Sigmoid colon (tissue), 4 donors: Measurements from ENCODE around the gene CHCHD2.

Experiments used
- EP300 ChIP-seq, 4 donors: sonication (generic); formaldehyde crosslinking; IDR thresholded peaks; one replicate each; pipeline ENCODE4 v1.6.1; 2017; ENCODE audit warnings: antibody characterized with exemption in 4 of 4
- POLR2A ChIP-seq, 2 donors: fragments of 450-650 bp; IDR thresholded peaks; one replicate each; pipeline ENCODE4 v1.6.1; 2016; ENCODE audit warnings: antibody characterized with exemption in 2 of 2, mild to moderate bottlenecking in 2 of 2, moderate library complexity in 2 of 2
- POLR2AphosphoS5 ChIP-seq, 4 donors: sonication (generic); formaldehyde crosslinking; IDR thresholded peaks; one replicate each; pipeline ENCODE4 v1.6.1; 2017; ENCODE audit warnings: antibody characterized with exemption in 4 of 4
- TF ChIP-seq, protein P1 (sequence below), 4 experiments: fragments of 450-650 bp in 3 of 4; fragments of 200-600 bp in 1 of 4; IDR thresholded peaks; one replicate each; pipeline ENCODE4 v1.5.1; 2016 to 2019; ENCODE audit warnings: antibody characterized with exemption in 4 of 4, mild to moderate bottlenecking in 3 of 4, moderate library complexity in 2 of 4

DNA sequence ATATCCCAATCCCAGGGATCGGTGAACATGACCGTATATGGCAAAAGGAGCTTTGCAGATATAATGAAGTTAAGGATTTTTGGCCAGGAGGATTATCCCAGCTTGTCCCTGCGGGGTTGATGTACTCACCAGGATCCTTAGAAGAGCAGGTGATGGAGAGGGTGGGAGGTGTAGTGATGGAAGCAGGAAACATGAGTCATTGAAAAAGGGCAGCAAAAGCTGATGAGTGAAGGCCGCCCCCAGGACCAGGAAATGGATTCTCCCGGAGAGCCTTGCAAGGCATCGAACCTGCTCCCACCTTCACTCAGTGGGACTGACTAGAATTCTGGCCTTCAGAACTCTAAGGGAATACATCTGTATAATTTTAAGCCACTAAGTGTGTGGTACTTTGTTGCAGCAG, 15.2 kb upstream of the CHCHD2 start:
- TF ChIP-seq, protein P1, sequence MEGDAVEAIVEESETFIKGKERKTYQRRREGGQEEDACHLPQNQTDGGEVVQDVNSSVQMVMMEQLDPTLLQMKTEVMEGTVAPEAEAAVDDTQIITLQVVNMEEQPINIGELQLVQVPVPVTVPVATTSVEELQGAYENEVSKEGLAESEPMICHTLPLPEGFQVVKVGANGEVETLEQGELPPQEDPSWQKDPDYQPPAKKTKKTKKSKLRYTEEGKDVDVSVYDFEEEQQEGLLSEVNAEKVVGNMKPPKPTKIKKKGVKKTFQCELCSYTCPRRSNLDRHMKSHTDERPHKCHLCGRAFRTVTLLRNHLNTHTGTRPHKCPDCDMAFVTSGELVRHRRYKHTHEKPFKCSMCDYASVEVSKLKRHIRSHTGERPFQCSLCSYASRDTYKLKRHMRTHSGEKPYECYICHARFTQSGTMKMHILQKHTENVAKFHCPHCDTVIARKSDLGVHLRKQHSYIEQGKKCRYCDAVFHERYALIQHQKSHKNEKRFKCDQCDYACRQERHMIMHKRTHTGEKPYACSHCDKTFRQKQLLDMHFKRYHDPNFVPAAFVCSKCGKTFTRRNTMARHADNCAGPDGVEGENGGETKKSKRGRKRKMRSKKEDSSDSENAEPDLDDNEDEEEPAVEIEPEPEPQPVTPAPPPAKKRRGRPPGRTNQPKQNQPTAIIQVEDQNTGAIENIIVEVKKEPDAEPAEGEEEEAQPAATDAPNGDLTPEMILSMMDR (IDR thresholded peaks at IDR 0.05): no peak
- TF ChIP-seq POLR2A (IDR thresholded peaks at IDR 0.05) (no peak), EP300 (IDR thresholded peaks at IDR 0.05) (no peak), POLR2AphosphoS5 (IDR thresholded peaks at IDR 0.05) (no peak)
